GM20000 (cell line): ENCODE measurements around the gene STIP1.

ENCODE experiments used
- DNase-seq: peaks from one replicate; pipeline ENCODE4 v3.0.0; 2012; ENCODE audit warnings: low spot score
- TF ChIP-seq, protein P1 (sequence below): IDR thresholded peaks from 2 replicates; pipeline ENCODE4 v1.5.1; 2012; ENCODE audit warnings: mild to moderate bottlenecking, control low read depth; ENCODE audit errors: extremely low read depth, missing control alignments

STIP1 gene

GRCh38 chr11:64235437-64236161 lies 49.6 kb downstream of the STIP1 start:
- TF ChIP-seq, protein P1, sequence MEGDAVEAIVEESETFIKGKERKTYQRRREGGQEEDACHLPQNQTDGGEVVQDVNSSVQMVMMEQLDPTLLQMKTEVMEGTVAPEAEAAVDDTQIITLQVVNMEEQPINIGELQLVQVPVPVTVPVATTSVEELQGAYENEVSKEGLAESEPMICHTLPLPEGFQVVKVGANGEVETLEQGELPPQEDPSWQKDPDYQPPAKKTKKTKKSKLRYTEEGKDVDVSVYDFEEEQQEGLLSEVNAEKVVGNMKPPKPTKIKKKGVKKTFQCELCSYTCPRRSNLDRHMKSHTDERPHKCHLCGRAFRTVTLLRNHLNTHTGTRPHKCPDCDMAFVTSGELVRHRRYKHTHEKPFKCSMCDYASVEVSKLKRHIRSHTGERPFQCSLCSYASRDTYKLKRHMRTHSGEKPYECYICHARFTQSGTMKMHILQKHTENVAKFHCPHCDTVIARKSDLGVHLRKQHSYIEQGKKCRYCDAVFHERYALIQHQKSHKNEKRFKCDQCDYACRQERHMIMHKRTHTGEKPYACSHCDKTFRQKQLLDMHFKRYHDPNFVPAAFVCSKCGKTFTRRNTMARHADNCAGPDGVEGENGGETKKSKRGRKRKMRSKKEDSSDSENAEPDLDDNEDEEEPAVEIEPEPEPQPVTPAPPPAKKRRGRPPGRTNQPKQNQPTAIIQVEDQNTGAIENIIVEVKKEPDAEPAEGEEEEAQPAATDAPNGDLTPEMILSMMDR: no peak
- no peak for DNase-seq

GRCh38 chr11:64237484-64237951 lies 51.5 kb downstream of the STIP1 start:
- DNase-seq: no peak
- TF ChIP-seq, protein P1: no peak

DNA sequence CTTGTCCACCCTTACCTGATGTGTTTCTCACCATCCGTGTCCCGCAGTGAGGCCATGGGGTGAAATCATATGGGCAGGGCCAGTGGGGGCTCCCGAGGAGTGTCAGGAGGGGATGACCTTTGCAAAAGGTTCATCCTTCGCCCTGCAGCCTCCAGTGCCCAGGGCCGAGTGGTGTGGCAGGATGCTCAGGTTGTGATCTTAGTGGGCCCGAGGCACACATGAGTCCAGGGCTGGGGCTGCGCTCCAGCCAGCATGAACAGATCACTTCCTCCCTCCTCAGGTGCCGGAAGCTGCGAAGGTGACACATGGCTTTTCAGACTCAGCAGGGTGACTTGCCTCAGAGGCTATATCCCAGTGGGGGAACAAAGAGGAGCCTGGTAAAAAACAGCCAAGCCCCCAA lies 52.1 kb downstream of the STIP1 start:
- TF ChIP-seq, protein P1: no peak
- DNase-seq: no peak

DNA sequence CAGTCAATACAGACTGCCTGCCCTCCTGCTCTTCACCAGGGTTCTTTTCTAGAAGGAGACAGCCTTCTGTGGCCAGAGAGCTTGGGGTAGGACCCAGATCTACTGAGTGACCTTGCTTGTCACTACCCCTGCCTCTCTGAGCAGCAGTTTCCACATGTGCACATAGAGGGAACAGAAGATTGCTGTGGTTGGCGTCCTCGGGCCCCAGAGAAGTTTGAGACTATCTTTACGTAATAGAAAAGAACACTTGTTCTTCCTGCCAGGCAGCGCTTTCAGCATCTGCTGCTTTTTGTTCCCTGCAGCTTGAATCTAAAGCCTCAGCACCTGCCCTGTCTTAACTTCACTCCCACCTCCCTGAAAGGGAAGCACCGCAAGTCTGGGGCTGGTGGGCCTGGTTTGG lies 53.0 kb downstream of the STIP1 start:
- TF ChIP-seq, protein P1: no peak
- no peak for DNase-seq

GRCh38 chr11:64239662-64240434 lies 53.9 kb downstream of the STIP1 start:
- peak; percentile 82 for DNase-seq
- TF ChIP-seq, protein P1: no peak

- TF ChIP-seq, protein P1: no peak
- DNase-seq: peak; percentile 96
Measured at GRCh38 chr11:64240435-64241240, 54.7 kb downstream of the STIP1 start, which contains the start of gene FKBP2. Gene FKBP2 (plus strand): TSS chr11:64241095. CDS start chr11:64242388, 1,293 bp downstream.
